Heart right ventricle (tissue), 16 donors: ENCODE results near the gene POLR2M. TPM values are rescaled to one million over a fixed set of nuclear protein-coding genes. Genes with fewer than 3 reads are reported as not detected.
A peak's percentile ranks its signal among the peaks of the same experiment; 100 is the strongest.

Experiments used
- ATAC-seq, 8 donors: fragments of 200-7000 bp; cut with Tn5 transposase; one replicate each; pipeline ENCODE4 v1.9.1; 2020; ENCODE audit warnings: mild to moderate bottlenecking in 8 of 8, moderate library complexity in 8 of 8, moderate number of reproducible peaks in 1 of 8
- DNase-seq, 2 donors: peaks; one replicate each; pipeline ENCODE4 v3.0.0-alpha.2; 2020
- H3K27ac ChIP-seq, 10 donors: fragments of 200-600 bp; sonication (generic) in 2 of 10; one replicate each; pipeline versions ENCODE4 v1.5.0 to v1.8.0; 2020 to 2022; ENCODE audit warnings: mild to moderate bottlenecking in 3 of 10
- H3K27me3 ChIP-seq, 7 donors: fragments of 200-600 bp; one replicate each; pipeline ENCODE4 v1.8.0; 2021 to 2022; ENCODE audit warnings: mild to moderate bottlenecking in 2 of 7
- H3K36me3 ChIP-seq, 9 donors: fragments of 200-600 bp; sonication (generic) in 1 of 9; one replicate each; pipeline versions ENCODE4 v1.5.0 to v1.8.0; 2020 to 2022; ENCODE audit warnings: mild to moderate bottlenecking in 2 of 9
- H3K4me1 ChIP-seq, 9 donors: fragments of 200-600 bp; sonication (generic) in 1 of 9; one replicate each; pipeline versions ENCODE4 v1.5.0 to v1.8.0; 2020 to 2022; ENCODE audit warnings: mild to moderate bottlenecking in 4 of 9
- H3K4me3 ChIP-seq, 10 donors: fragments of 200-600 bp; sonication (generic) in 2 of 10; one replicate each; pipeline versions ENCODE4 v1.5.0 to v1.8.0; 2020 to 2022; ENCODE audit warnings: mild to moderate bottlenecking in 7 of 10, moderate library complexity in 2 of 10
- H3K9me3 ChIP-seq, 11 donors: fragments of 200-600 bp in 10 of 11; sonication (generic) in 2 of 11; one replicate each; pipeline versions ENCODE4 v1.5.0 to v1.8.0; 2013 to 2022; ENCODE audit warnings: mild to moderate bottlenecking in 2 of 11, control low read depth in 1 of 11, moderate library complexity in 1 of 11
- CTCF ChIP-seq, 9 donors: fragments of 200-600 bp; sonication (generic) in 2 of 9; IDR thresholded peaks; one replicate each; pipeline versions ENCODE4 v1.5.0 to v1.8.0; 2021 to 2022; ENCODE audit warnings: antibody characterized with exemption in 9 of 9, mild to moderate bottlenecking in 5 of 9, moderate library complexity in 1 of 9
- WGBS, 2 donors: extraction: QIAGEN DNeasy Blood & Tissue Kit; methylation state at CpG; one replicate each; pipeline ENCODE4 v1.1.7; 2013; ENCODE audit warnings: inconsistent platforms in 1 of 2; 5-methylcytosine and 5-hydroxymethylcytosine counted together
- intact Hi-C, 10 donors: fragments of 100-400 bp; cut with DNase I; formaldehyde crosslinking; loops; one replicate each; pipeline versions ENCODE4 v1.11.1 to v1.14.2; 2022
- polyA plus RNA-seq, 2 donors: library from polyadenylated mRNA; stranded (reverse); fragments of 200-250 nt; gene quantifications; one replicate each; pipeline ENCODE4 v1.2.3, GENCODE V29; 2013
- total RNA-seq, 10 donors: library from RNA; stranded (reverse); fragmentation: NEBNext Ultra II Directional in 3 of 10; extraction: Animal tissue kit (Norgen Biotek cat#: 25700) in 3 of 10; gene quantifications; one replicate each; pipeline versions ENCODE4 v1.2.1 to v1.2.4, GENCODE V29; 2021 to 2023
- donor health status: Arrhythmogenic right ventricular cardiomyopathy.
- donor health status: ischemic (EF 13 %, LVEDD 7.1; RV severe dilation, severe dysfunction).
- donor health status: healthy with polysubstance abuse.
- donor health status: DM: no; HTN: yes; CAD: no.
- donor health status: DM: no; HTN: no; CAD: no.
- donor health status: ischemic (EF 25% LVEDD 6.9; RV normal size, moderate dysfunction).
- donor health status: ischemic (EF 25% LVEDD 5.7; RV mildly dilated, moderate dysfunction).
- donor health status: healthy.
- donor health status: DM: yes; HTN: yes; CAD: no.
- donor health status: Ischemic cardiomyopathy.
- donor health status: ischemic (EF 35%, LVEDD 5.7; RV mildly dilated, moderate dysfunction).
- donor health status: nonischemic (EF 11% LVEDD 7.7; RV severe dilation, severe dysfunction).
- donor health status: DM: yes; HTN: yes; CAD: no.
- donor health status: PGD.
- donor health status: ischemic (EF 29% LVEDD 5.4; RV normal size, mild dysfunction).
- donor health status: nonischemic (EF 23%, LVEDD 6.1; RV moderate dilation, normal function).

Gene POLR2M
- total and polyA plus RNA-seq, 12 donors = 15.2 to 89.2 (median 56.5) TPM

DNA sequence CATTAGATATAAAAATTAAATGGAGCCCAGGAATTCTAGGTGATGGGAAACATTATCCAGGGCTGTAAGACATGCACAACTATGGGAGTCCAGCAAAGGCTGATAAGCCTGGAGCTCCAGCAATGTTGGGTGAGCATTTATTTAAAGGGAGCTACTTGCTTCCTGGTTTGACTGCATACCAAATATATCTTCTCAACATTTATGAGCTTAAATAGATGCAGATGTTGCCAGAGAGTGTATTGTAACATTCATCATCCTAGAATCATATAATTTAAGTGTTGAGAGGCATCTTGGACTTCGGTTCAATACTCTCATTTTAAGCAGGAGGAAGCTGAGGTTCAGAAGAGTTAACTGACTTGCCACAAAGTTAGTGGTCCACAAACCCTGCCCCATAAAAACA is 12.2 kb upstream of the POLR2M start:
- H3K9me3 ChIP-seq = no peaks in the 10 kb centered on the region
- H3K36me3 ChIP-seq = peaks cover 0 to 11% (median 0%) of the 10 kb centered on the region in 9 donors
- ATAC-seq (peak in 1 of 8 donors; percentile 58), DNase-seq (no peak)
- TF ChIP-seq CTCF (IDR thresholded peaks at IDR 0.05) = no peak
- no peak overlapping the region for H3K4me3 ChIP-seq
- no peaks in the 10 kb centered on the region for H3K27me3 ChIP-seq
- WGBS, 2 donors = 30 to 58% methylated on average over 1 of the region's 1 CpG
- H3K27ac ChIP-seq = peak overlapping the region in 5 of 10 donors; percentile 9 to 77 (median 36)
- peaks cover 2 to 66% (median 33%) of the 10 kb centered on the region in 9 donors for H3K4me1 ChIP-seq
- intact Hi-C loops = no loop called here

GRCh38 chr15:57696146-57696545 is 10.4 kb upstream of the POLR2M start:
- Histone ChIP-seq H3K4me1 (peaks cover 2 to 54% (median 31%) of the 10 kb centered on the region in 9 donors), H3K4me3 (no peak overlapping the region), H3K27me3 (no peaks in the 10 kb centered on the region), H3K36me3 (peaks cover 0 to 10% (median 0%) of the 10 kb centered on the region in 9 donors), H3K27ac (peak overlapping the region in 4 of 10 donors; percentile 13 to 54 (median 32)), H3K9me3 (no peaks in the 10 kb centered on the region)
- intact Hi-C loops = no loop called here
- peak in 1 of 8 donors; percentile 32 for ATAC-seq
- DNase-seq = no peak
- TF ChIP-seq CTCF (IDR thresholded peaks at IDR 0.05) = no peak
- WGBS, 2 donors = 63 to 68% methylated on average over 5 of the region's 5 CpGs

- DNase-seq (no peak), ATAC-seq (peak in 1 of 8 donors; percentile 11)
- no peak overlapping the region for H3K27ac ChIP-seq
- no peak overlapping the region for H3K4me3 ChIP-seq
- TF ChIP-seq CTCF (IDR thresholded peaks at IDR 0.05) = no peak
- WGBS, 2 donors = 98% methylated on average over 4 of the region's 4 CpGs
- peaks cover 0 to 40% (median 18%) of the 10 kb centered on the region in 9 donors for H3K4me1 ChIP-seq
- no peaks in the 10 kb centered on the region for H3K27me3 ChIP-seq
- H3K36me3 ChIP-seq = no peaks in the 10 kb centered on the region
- intact Hi-C loops = no loop called here
- no peaks in the 10 kb centered on the region for H3K9me3 ChIP-seq
Measured at GRCh38 chr15:57697588-57697987, 8.9 kb upstream of the POLR2M start.

- intact Hi-C loops = no loop called here
- no peaks in the 10 kb centered on the region for H3K27me3 ChIP-seq
- TF ChIP-seq CTCF (IDR thresholded peaks at IDR 0.05) = no peak
- no peak overlapping the region for H3K4me3 ChIP-seq
- ATAC-seq (no peak), DNase-seq (no peak)
- H3K4me1 ChIP-seq = peaks cover 0 to 33% (median 12%) of the 10 kb centered on the region in 9 donors
- H3K36me3 ChIP-seq = no peaks in the 10 kb centered on the region
- no peaks in the 10 kb centered on the region for H3K9me3 ChIP-seq
- no peak overlapping the region for H3K27ac ChIP-seq
Measured at GRCh38 chr15:57698243-57698642, 8.3 kb upstream of the POLR2M start.
